Psoas muscle (tissue), 8 donors: Measurements from ENCODE around the gene PABPC3. TPM values are rescaled to one million over a fixed set of nuclear protein-coding genes. Genes with fewer than 3 reads are reported as not detected.
A peak's percentile ranks its signal among the peaks of the same experiment; 100 is the strongest.

Source experiments
- ATAC-seq, 4 donors: fragments of 200-7000 bp; cut with Tn5 transposase; one replicate each; pipeline ENCODE4 v1.9.1; 2020; ENCODE audit warnings: moderate library complexity in 3 of 4, mild to moderate bottlenecking in 2 of 4
- DNase-seq, 2 donors: peaks; one replicate each; pipeline ENCODE4 v3.0.0-alpha.2; 2020
- H3K27ac ChIP-seq: fragments of 200-600 bp; one replicate; pipeline ENCODE4 v1.8.0; 2022
- H3K27me3 ChIP-seq, 3 donors: fragments of 200-600 bp in 1 of 3; one replicate each; pipeline versions ENCODE4 v1.6.1 to v1.8.0; 2013 to 2022; ENCODE audit warnings: low read length in 2 of 3, mild to moderate bottlenecking in 2 of 3, moderate library complexity in 1 of 3; ENCODE audit not compliant: insufficient read depth in 3 of 3
- H3K36me3 ChIP-seq, 2 donors: fragments of 200-600 bp in 1 of 2; one replicate each; pipeline versions ENCODE4 v1.6.1 to v1.8.0; 2013 to 2022; ENCODE audit warnings: low read depth in 1 of 2, mild to moderate bottlenecking in 1 of 2, moderate library complexity in 1 of 2; ENCODE audit not compliant: insufficient read depth in 1 of 2
- H3K4me1 ChIP-seq: fragments of 200-600 bp; one replicate; pipeline ENCODE4 v1.8.0; 2022
- H3K4me3 ChIP-seq: fragments of 200-600 bp; one replicate; pipeline ENCODE4 v1.8.0; 2022; ENCODE audit warnings: mild to moderate bottlenecking
- H3K9me3 ChIP-seq: fragments of 200-600 bp; one replicate; pipeline ENCODE4 v1.8.0; 2022
- CTCF ChIP-seq: fragments of 200-600 bp; IDR thresholded peaks from one replicate; pipeline ENCODE4 v1.8.0; 2022; ENCODE audit warnings: antibody characterized with exemption
- WGBS, 3 donors: extraction: QIAGEN DNeasy Blood & Tissue Kit; methylation state at CpG; one replicate each; pipeline versions ENCODE4 v1.1.6 to v1.1.7; 2013; 5-methylcytosine and 5-hydroxymethylcytosine counted together
- intact Hi-C, 2 donors: fragments of 100-400 bp; cut with DNase I; formaldehyde crosslinking; loops; one replicate each; pipeline versions ENCODE4 v1.11.0 to v1.14.2; 2022
- long read RNA-seq, 2 donors: library from polyadenylated mRNA; unstranded; transcript quantifications; one replicate each; pipeline ENCODE4 v2.0.0, GENCODE V29; 2021
- polyA plus RNA-seq, 3 donors: library from polyadenylated mRNA; stranded (reverse); fragments of 200-250 nt; gene quantifications; one replicate each; pipeline ENCODE4 v1.2.3, GENCODE V29; 2013
- total RNA-seq, 4 donors: library from RNA; stranded (reverse); fragmentation: NEBNext Ultra II Directional in 2 of 4; extraction: Animal tissue kit (Norgen Biotek cat#: 25700) in 2 of 4; gene quantifications; one replicate each; pipeline versions ENCODE4 v1.2.1 to v1.2.4, GENCODE V29; 2021 to 2023
- donor health status: healthy with polysubstance abuse.
- donor health status: DM: no; HTN: no; CAD: no; lungs with moderate emphysema.
- donor health status: Bipolar disorder and iron deficiency.
- donor health status: healthy.
- donor health status: DM: yes; HTN: yes; CAD: no.
- donor health status: DM: no; HTN: no; CAD: no.
- donor health status: DM: no; HTN: no; CAD: no.
- donor health status: DM: yes; HTN: yes; CAD: no.

PABPC3 gene
- total RNA-seq (under 1 TPM in 2 of 4 donors, not detected in 2; 0.09 to 0.11 TPM), polyA plus RNA-seq (under 1 TPM; 0.01 to 0.04 (median 0.04) TPM)
- long read RNA-seq, donor 1: 0 reads
- long read RNA-seq, donor 2: 0 reads

GRCh38 chr13:25095851-25096453, at the start of gene PABPC3:
PABPC3 (plus strand) TSS chr13:25096136; CDS start chr13:25096199, 63 bp downstream.
- peaks cover 0 to 22% (median 8%) of the 10 kb centered on the region in 3 donors for H3K27me3 ChIP-seq
- no peaks in the 10 kb centered on the region for H3K36me3 ChIP-seq
- H3K9me3 ChIP-seq: no peaks in the 10 kb centered on the region
- no peak for ATAC-seq
- no peak within 1 kb of the TSS for H3K4me3 ChIP-seq
- no peak for TF ChIP-seq CTCF
- intact Hi-C loops: no loop called here
- H3K4me1 ChIP-seq: no peaks in the 10 kb centered on the region
- WGBS, 3 donors: 20 to 30% (median 29%) methylated on average over 50 of the region's 50 CpGs
- DNase-seq: peak in 1 of 2 donors; percentile 45
- no peak within 1 kb of the TSS for H3K27ac ChIP-seq

GRCh38 chr13:25046274-25046984, 49.5 kb upstream of the PABPC3 start:
- H3K4me1 ChIP-seq: no peaks in the 10 kb centered on the region
- H3K36me3 ChIP-seq: no peaks in the 10 kb centered on the region
- DNase-seq: no peak
- intact Hi-C loops: no loop called here
- peaks cover 7% of the 10 kb centered on the region for H3K9me3 ChIP-seq
- ATAC-seq: no peak
- peaks cover 0 to 36% (median 4%) of the 10 kb centered on the region in 3 donors for H3K27me3 ChIP-seq
- H3K27ac ChIP-seq: no peak overlapping the region
- no peak overlapping the region for H3K4me3 ChIP-seq
- 13 to 16% (median 15%) methylated on average over 24 of the region's 24 CpGs for WGBS, 3 donors
- TF ChIP-seq CTCF: no peak

GRCh38 chr13:25046985-25047511, 48.9 kb upstream of the PABPC3 start:
- no peaks in the 10 kb centered on the region for H3K4me1 ChIP-seq
- intact Hi-C loops: no loop called here
- ATAC-seq: no peak
- WGBS, 3 donors: 1% methylated on average over 34 to 39 of the region's 39 CpGs
- no peak overlapping the region for H3K4me3 ChIP-seq
- no peak for TF ChIP-seq CTCF
- no peaks in the 10 kb centered on the region for H3K36me3 ChIP-seq
- no peak for DNase-seq
- H3K9me3 ChIP-seq: peaks cover 7% of the 10 kb centered on the region
- H3K27ac ChIP-seq: no peak overlapping the region
- H3K27me3 ChIP-seq: peaks cover 0 to 36% (median 4%) of the 10 kb centered on the region in 3 donors

GRCh38 chr13:25051065-25051464, 44.9 kb upstream of the PABPC3 start:
- 54 to 66% (median 62%) methylated on average over 1 of the region's 1 CpG for WGBS, 3 donors
- Histone ChIP-seq H3K4me1 (no peaks in the 10 kb centered on the region), H3K9me3 (peaks cover 7% of the 10 kb centered on the region), H3K27me3 (peaks cover 0 to 24% (median 4%) of the 10 kb centered on the region in 3 donors), H3K4me3 (no peak overlapping the region), H3K27ac (no peak overlapping the region), H3K36me3 (no peaks in the 10 kb centered on the region)
- TF ChIP-seq CTCF: no peak
- ATAC-seq (no peak), DNase-seq (no peak)
- intact Hi-C loops: no loop called here
